HS-5 (cell line): Measurements from ENCODE around the gene SCGB2A2.

Source experiments
- DNase-seq: peaks from one replicate; pipeline ENCODE4 v3.0.0-alpha.2; 2012; ENCODE audit warnings: low read depth

The SCGB2A2 gene

GRCh38 chr11:62269654-62270278 lies at the start of gene SCGB2A2:
TSS of gene SCGB2A2 (plus strand) at chr11:62270158. CDS start at chr11:62270217, 59 bp downstream.
- DNase-seq, result no peak

- no peak for DNase-seq
Observed at GRCh38 chr11:62221498-62221897, 48.5 kb upstream of the SCGB2A2 start.

GRCh38 chr11:62223095-62223494 lies 46.9 kb upstream of the SCGB2A2 start:
- no peak for DNase-seq

GRCh38 chr11:62233730-62234129 lies 36.2 kb upstream of the SCGB2A2 start:
- no peak for DNase-seq

GRCh38 chr11:62236187-62236586 lies 33.8 kb upstream of the SCGB2A2 start:
- no peak for DNase-seq

GRCh38 chr11:62237499-62237898 lies 32.5 kb upstream of the SCGB2A2 start:
- DNase-seq, result no peak

GRCh38 chr11:62238151-62238550 lies 31.8 kb upstream of the SCGB2A2 start:
- DNase-seq, result no peak

GRCh38 chr11:62241095-62241494 lies 28.9 kb upstream of the SCGB2A2 start:
- DNase-seq, result no peak

GRCh38 chr11:62242021-62242420 lies 27.9 kb upstream of the SCGB2A2 start, which contains the start of gene SCGB1D2:
TSS of gene SCGB1D2 (plus strand) at chr11:62242239. CDS start at chr11:62242308, 69 bp downstream.
- no peak for DNase-seq

- no peak for DNase-seq
Observed at GRCh38 chr11:62245271-62245753, 24.6 kb upstream of the SCGB2A2 start.

- no peak for DNase-seq
Observed at GRCh38 chr11:62251698-62252097, 18.3 kb upstream of the SCGB2A2 start.

GRCh38 chr11:62253999-62254542 lies 15.9 kb upstream of the SCGB2A2 start:
- DNase-seq, result no peak

- DNase-seq, result peak; percentile 11
Observed at GRCh38 chr11:62256281-62256680, 13.7 kb upstream of the SCGB2A2 start.

GRCh38 chr11:62260261-62260953 lies 9.6 kb upstream of the SCGB2A2 start:
- DNase-seq, result no peak

- peak; percentile 19 for DNase-seq
Observed at GRCh38 chr11:62264004-62264403, 6.0 kb upstream of the SCGB2A2 start.

- peak; percentile 42 for DNase-seq
Observed at GRCh38 chr11:62266558-62266957, 3.4 kb upstream of the SCGB2A2 start.

GRCh38 chr11:62267050-62267449 lies 2.9 kb upstream of the SCGB2A2 start:
- no peak for DNase-seq

- no peak for DNase-seq
Observed at GRCh38 chr11:62267576-62267975, 2.4 kb upstream of the SCGB2A2 start.

- DNase-seq, result no peak
Observed at GRCh38 chr11:62273284-62273683, 3.3 kb downstream of the SCGB2A2 start.

- no peak for DNase-seq
Observed at GRCh38 chr11:62273789-62274275, 3.9 kb downstream of the SCGB2A2 start.

GRCh38 chr11:62280452-62280851 lies 10.5 kb downstream of the SCGB2A2 start:
- no peak for DNase-seq

- DNase-seq, result no peak
Observed at GRCh38 chr11:62295504-62295903, 25.5 kb downstream of the SCGB2A2 start.

GRCh38 chr11:62298975-62299374 lies 29.0 kb downstream of the SCGB2A2 start, which contains the start of gene SCGB1D4:
TSS of gene SCGB1D4 (minus strand) at chr11:62299075. CDS start at chr11:62299010, 65 bp downstream.
- no peak for DNase-seq
